Neural progenitor cell (in vitro differentiated cells): Measurements from ENCODE around the gene CEP89. TPM values are rescaled to one million over a fixed set of nuclear protein-coding genes. Genes with fewer than 3 reads are reported as not detected.

ENCODE experiments used
- DNase-seq: peaks from one replicate; pipeline ENCODE4 v3.0.0-alpha.2; 2016; ENCODE audit warnings: low spot score
- H2AFZ ChIP-seq: fragments of 200-600 bp; sonication (generic); replicated peaks from 2 replicates; pipeline ENCODE4 v1.6.1; 2016; ENCODE audit warnings: antibody characterized with exemption
- H3F3A ChIP-seq: fragments of 200-600 bp; sonication (generic); 2 replicates; pipeline ENCODE4 v1.6.1; 2016; ENCODE audit warnings: antibody characterized with exemption, low read depth
- H3K27ac ChIP-seq: fragments of 200-600 bp; sonication (generic); 2 replicates; pipeline ENCODE4 v1.5.1; 2016; ENCODE audit warnings: mild to moderate bottlenecking
- H3K27me3 ChIP-seq: fragments of 200-600 bp; sonication (generic); 2 replicates; pipeline ENCODE4 v1.6.1; 2016; ENCODE audit warnings: mild to moderate bottlenecking, moderate library complexity
- H3K36me3 ChIP-seq: fragments of 200-600 bp; sonication (generic); 2 replicates; pipeline ENCODE4 v1.5.1; 2016
- H3K4me1 ChIP-seq: fragments of 200-600 bp; sonication (generic); 2 replicates; pipeline ENCODE4 v1.6.1; 2016; ENCODE audit warnings: mixed run types
- H3K4me2 ChIP-seq: fragments of 200-600 bp; sonication (generic); 2 replicates; pipeline ENCODE4 v1.6.1; 2016
- H3K4me3 ChIP-seq: fragments of 200-600 bp; sonication (generic); 2 replicates; pipeline ENCODE4 v1.5.1; 2016
- H3K79me2 ChIP-seq: fragments of 200-600 bp; sonication (generic); 2 replicates; pipeline ENCODE4 v1.6.1; 2016; ENCODE audit warnings: low read depth
- H3K9ac ChIP-seq: fragments of 200-600 bp; sonication (generic); 2 replicates; pipeline ENCODE4 v1.6.1; 2016
- H3K9me3 ChIP-seq: fragments of 200-600 bp; sonication (generic); 2 replicates; pipeline ENCODE4 v1.5.1; 2016; ENCODE audit warnings: low read depth
- H4K20me1 ChIP-seq: fragments of 200-600 bp; sonication (generic); 2 replicates; pipeline ENCODE4 v1.6.1; 2016; ENCODE audit warnings: low read depth
- H3K27ac Mint-ChIP-seq: 3 replicates; pipeline ENCODE4 v1.8.0; 2021; ENCODE audit warnings: mixed read lengths
- H3K27me3 Mint-ChIP-seq: 2 replicates; pipeline ENCODE4 v1.8.0; 2022; ENCODE audit warnings: low read depth, mild to moderate bottlenecking, inconsistent platforms, moderate library complexity, mixed read lengths; ENCODE audit not compliant: insufficient read depth
- H3K36me3 Mint-ChIP-seq: 3 replicates; pipeline ENCODE4 v1.8.0; 2021; ENCODE audit warnings: mixed read lengths
- H3K4me1 Mint-ChIP-seq: 3 replicates; pipeline ENCODE4 v1.8.0; 2021; ENCODE audit warnings: mixed read lengths
- H3K4me3 Mint-ChIP-seq: 3 replicates; pipeline ENCODE4 v1.8.0; 2021; ENCODE audit warnings: mild to moderate bottlenecking, moderate library complexity, mixed read lengths
- H3K9me3 Mint-ChIP-seq: 3 replicates; pipeline ENCODE4 v1.8.0; 2020; ENCODE audit warnings: mixed read lengths
- CTCF ChIP-seq: fragments of 200-600 bp; sonication (generic); IDR thresholded peaks from 2 replicates; pipeline ENCODE4 v1.5.1; 2017; ENCODE audit warnings: antibody characterized with exemption, mild to moderate bottlenecking
- EZH2 ChIP-seq: fragments of 200-600 bp; sonication (generic); IDR thresholded peaks from 2 replicates; pipeline ENCODE4 v1.6.1; 2017; ENCODE audit warnings: antibody characterized with exemption, mild to moderate bottlenecking, moderate library complexity
- EZH2phosphoT487 ChIP-seq: fragments of 200-600 bp; sonication (generic); IDR thresholded peaks from 2 replicates; pipeline ENCODE4 v1.6.1; 2017; ENCODE audit warnings: antibody characterized with exemption
- small RNA-seq: library from RNA; depleted of rRNA; stranded (forward); fragments of <200 nt; gene quantifications from one replicate; pipeline ENCODE3, GENCODE V24; 2015
- total RNA-seq: library from RNA; depleted of rRNA; stranded (reverse); fragments of >200 nt; gene quantifications from 2 replicates; pipeline ENCODE4 v1.2.3, GENCODE V29; 2015; ENCODE audit warnings: low replicate concordance

Gene CEP89
- total RNA-seq, 1 donor from 2014 or later = 26.1 TPM

- no peak overlapping the region for H2AFZ ChIP-seq
- H4K20me1 ChIP-seq = no peaks in the 10 kb centered on the region
- H3K9me3 ChIP-seq = no peaks in the 10 kb centered on the region
- no peak for DNase-seq
- no peak overlapping the region for H3K4me3 Mint-ChIP-seq
- peaks cover 21% of the 10 kb centered on the region for H3K4me1 Mint-ChIP-seq
- H3K27me3 ChIP-seq = no peaks in the 10 kb centered on the region
- H3K36me3 Mint-ChIP-seq = no peaks in the 10 kb centered on the region
- no peak for TF ChIP-seq EZH2phosphoT487
- TF ChIP-seq CTCF = no peak
- no peak for TF ChIP-seq EZH2
- no peaks in the 10 kb centered on the region for H3K79me2 ChIP-seq
- peaks cover 17% of the 10 kb centered on the region for H3K4me1 ChIP-seq
- peaks cover 9% of the 10 kb centered on the region for H3F3A ChIP-seq
- no peaks in the 10 kb centered on the region for H3K36me3 ChIP-seq
- peaks cover 8% of the 10 kb centered on the region for H3K27me3 Mint-ChIP-seq
- no peak overlapping the region for H3K27ac Mint-ChIP-seq
- no peak overlapping the region for H3K4me2 ChIP-seq
- no peak overlapping the region for H3K9ac ChIP-seq
- no peak overlapping the region for H3K27ac ChIP-seq
- H3K9me3 Mint-ChIP-seq = peaks cover 5% of the 10 kb centered on the region
- H3K4me3 ChIP-seq = no peak overlapping the region
Observed at GRCh38 chr19:32828139-32828538, 143.6 kb downstream of the CEP89 start.

Small RNAs within 50 kb of the gene (small RNA-seq; reads per million reads assigned to genes)
- gene RN7SKP22 = not detected

Other genes starting within 250 kb of the CEP89 start
- not detected in 2 replicates for gene SLC7A9, start 102.2 kb downstream of the CEP89 start, total RNA-seq
- gene FAAP24, start 284 bp upstream of the CEP89 start, total RNA-seq = 2.7 and 4.4 TPM in 2 replicates
- 27.0 and 28.0 TPM in 2 replicates for gene RHPN2, start 92.9 kb upstream of the CEP89 start, total RNA-seq
- gene GPATCH1, start 109.2 kb upstream of the CEP89 start, total RNA-seq = 6.4 and 7.0 TPM in 2 replicates
- not detected in 2 replicates for gene WDR88, start 160.2 kb upstream of the CEP89 start, total RNA-seq
- gene LRP3, start 222.4 kb upstream of the CEP89 start, total RNA-seq = 7.5 and 40.0 TPM in 2 replicates